MM.1S (cell line): Measurements from ENCODE around the gene ITPA.

Source experiments
- EZH2 ChIP-seq: fragments of 300-600 bp; sonication (generic); optimal IDR thresholded peaks from 2 replicates; pipeline ENCODE3; 2017; ENCODE audit warnings: low read depth, mild to moderate bottlenecking, antibody characterized with exemption, low read length, mixed read lengths
- TF ChIP-seq, protein P1 (sequence below): fragments of 300-600 bp; sonication (generic); IDR thresholded peaks from 2 replicates; pipeline ENCODE4 v1.5.1; 2016; ENCODE audit warnings: antibody characterized with exemption, low read length, mixed read lengths

DNA sequence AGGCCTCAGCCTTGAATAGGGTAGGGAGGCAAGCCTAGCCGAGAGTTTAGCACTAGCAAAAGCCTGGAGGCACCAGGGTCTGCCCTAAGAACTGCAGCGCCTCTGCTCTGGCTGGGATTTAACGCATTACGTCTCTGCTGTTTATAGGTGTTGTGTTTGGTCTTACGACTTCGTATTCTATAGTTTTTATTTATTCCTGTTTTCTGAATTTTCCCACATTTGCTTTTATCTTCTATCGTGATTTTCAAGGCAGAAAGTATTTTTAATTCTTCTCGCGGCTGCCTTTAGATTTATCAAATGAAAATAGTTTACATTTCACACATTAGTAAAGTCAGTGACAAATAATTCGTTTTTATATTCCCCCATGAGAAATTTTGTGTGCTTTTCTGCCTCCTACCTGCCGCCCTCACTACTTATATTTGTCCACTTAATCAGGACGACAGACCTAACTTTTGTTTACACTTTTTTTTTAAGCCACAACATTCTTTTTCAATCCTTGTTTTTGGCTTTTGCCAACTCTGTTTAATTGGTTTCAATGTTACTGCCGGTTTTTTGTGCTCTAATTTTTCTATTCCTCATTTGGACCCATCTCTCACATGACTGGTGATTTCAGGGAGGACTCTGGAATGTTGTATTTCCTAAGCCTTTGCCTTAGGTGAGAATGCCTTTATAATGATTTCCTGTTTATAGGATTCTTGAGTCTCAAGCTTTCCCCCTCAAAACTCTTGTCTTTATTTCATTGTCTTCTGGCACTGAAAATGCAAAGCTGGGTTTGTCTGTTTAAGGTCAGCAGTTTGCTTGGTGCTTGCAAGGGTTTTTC is 34.6 kb upstream of the ITPA start:
- no peak for TF ChIP-seq EZH2
- TF ChIP-seq, protein P1, sequence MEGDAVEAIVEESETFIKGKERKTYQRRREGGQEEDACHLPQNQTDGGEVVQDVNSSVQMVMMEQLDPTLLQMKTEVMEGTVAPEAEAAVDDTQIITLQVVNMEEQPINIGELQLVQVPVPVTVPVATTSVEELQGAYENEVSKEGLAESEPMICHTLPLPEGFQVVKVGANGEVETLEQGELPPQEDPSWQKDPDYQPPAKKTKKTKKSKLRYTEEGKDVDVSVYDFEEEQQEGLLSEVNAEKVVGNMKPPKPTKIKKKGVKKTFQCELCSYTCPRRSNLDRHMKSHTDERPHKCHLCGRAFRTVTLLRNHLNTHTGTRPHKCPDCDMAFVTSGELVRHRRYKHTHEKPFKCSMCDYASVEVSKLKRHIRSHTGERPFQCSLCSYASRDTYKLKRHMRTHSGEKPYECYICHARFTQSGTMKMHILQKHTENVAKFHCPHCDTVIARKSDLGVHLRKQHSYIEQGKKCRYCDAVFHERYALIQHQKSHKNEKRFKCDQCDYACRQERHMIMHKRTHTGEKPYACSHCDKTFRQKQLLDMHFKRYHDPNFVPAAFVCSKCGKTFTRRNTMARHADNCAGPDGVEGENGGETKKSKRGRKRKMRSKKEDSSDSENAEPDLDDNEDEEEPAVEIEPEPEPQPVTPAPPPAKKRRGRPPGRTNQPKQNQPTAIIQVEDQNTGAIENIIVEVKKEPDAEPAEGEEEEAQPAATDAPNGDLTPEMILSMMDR, result no peak
